ENCODE measurements around the gene MANF.

Gene MANF

GRCh38 chr3:51390246-51391074 is 5.4 kb downstream of the MANF start:
- no peak for DNase-seq

- DNase-seq, result peak; percentile 97
Observed at GRCh38 chr3:51391075-51391565, 6.0 kb downstream of the MANF start, which contains the start of gene RBM15B. Gene RBM15B, plus strand, starts transcription at chr3:51391285. Its CDS starts 115 bp downstream, at chr3:51391400.

GRCh38 chr3:51391566-51392354 is 6.7 kb downstream of the MANF start:
- DNase-seq, result peak; percentile 41

- no peak for DNase-seq
Observed at GRCh38 chr3:51392355-51393133, 7.5 kb downstream of the MANF start.

- DNase-seq, result no peak
Observed at GRCh38 chr3:51393134-51393495, 8.0 kb downstream of the MANF start.

GRCh38 chr3:51393564-51393963 is 8.5 kb downstream of the MANF start:
- DNase-seq, result no peak

- no peak for DNase-seq
Observed at GRCh38 chr3:51394541-51394940, 9.4 kb downstream of the MANF start.

GRCh38 chr3:51395493-51396213 is 10.6 kb downstream of the MANF start:
- DNase-seq, result no peak

GRCh38 chr3:51396401-51396800 is 11.3 kb downstream of the MANF start:
- DNase-seq, result no peak

- no peak for DNase-seq
Observed at GRCh38 chr3:51397392-51397791, 12.3 kb downstream of the MANF start.

- DNase-seq, result no peak
Observed at GRCh38 chr3:51398595-51399310, 13.7 kb downstream of the MANF start.

- DNase-seq, result no peak
Observed at GRCh38 chr3:51400166-51400565, 15.1 kb downstream of the MANF start.

- no peak for DNase-seq
Observed at GRCh38 chr3:51401735-51402134, 16.6 kb downstream of the MANF start.

GRCh38 chr3:51403675-51404074 is 18.6 kb downstream of the MANF start:
- no peak for DNase-seq

- DNase-seq, result no peak
Observed at GRCh38 chr3:51408021-51408420, 22.9 kb downstream of the MANF start.

GRCh38 chr3:51408813-51409212 is 23.7 kb downstream of the MANF start:
- no peak for DNase-seq

GRCh38 chr3:51422211-51422610 is 37.1 kb downstream of the MANF start:
- DNase-seq, result no peak

GRCh38 chr3:51426921-51427320 is 41.8 kb downstream of the MANF start:
- no peak for DNase-seq

GRCh38 chr3:51429138-51429537 is 44.0 kb downstream of the MANF start:
- DNase-seq, result no peak

- no peak for DNase-seq
Observed at GRCh38 chr3:51434110-51434509, 49.0 kb downstream of the MANF start.

- DNase-seq, result no peak
Observed at GRCh38 chr3:51434746-51435327, 49.7 kb downstream of the MANF start.

Data from activated CD4-positive, alpha-beta T cell treated with anti-CD3 and anti-CD28 coated beads for 1 hour (primary cell).